Spleen (tissue), 7 donors: ENCODE measurements around the gene PRXL2C.

Source experiments
- POLR2A ChIP-seq, 3 donors: fragments of 450-650 bp; IDR thresholded peaks; one replicate each; pipeline ENCODE4 v1.5.1; 2017; ENCODE audit warnings: antibody characterized with exemption in 3 of 3, mild to moderate bottlenecking in 1 of 3
- POLR2AphosphoS5 ChIP-seq, 3 donors: sonication (generic); formaldehyde crosslinking; IDR thresholded peaks; one replicate each; pipeline ENCODE4 v1.5.1; 2017; ENCODE audit warnings: antibody characterized with exemption in 3 of 3
- TF ChIP-seq, protein P1 (sequence below), 11 experiments: fragments of 200-600 bp in 7 of 11; fragments of 450-650 bp in 4 of 11; sonication (generic) in 4 of 11; IDR thresholded peaks in 8 of 11; conservative IDR thresholded peaks in 3 of 11; 1 replicate in 7 of 11; 2 replicates in 4 of 11; pipeline versions ENCODE4 v1.4.0 to v1.8.0; 2016 to 2021; ENCODE audit warnings: antibody characterized with exemption in 11 of 11, inconsistent platforms in 4 of 11, mild to moderate bottlenecking in 1 of 11
- donor health status: DM: no; HTN: no; CAD: no; lungs with moderate emphysema.
- donor health status: DM: no; HTN: no; CAD: no.
- donor health status: DM: no; HTN: no; CAD: no.

DNA sequence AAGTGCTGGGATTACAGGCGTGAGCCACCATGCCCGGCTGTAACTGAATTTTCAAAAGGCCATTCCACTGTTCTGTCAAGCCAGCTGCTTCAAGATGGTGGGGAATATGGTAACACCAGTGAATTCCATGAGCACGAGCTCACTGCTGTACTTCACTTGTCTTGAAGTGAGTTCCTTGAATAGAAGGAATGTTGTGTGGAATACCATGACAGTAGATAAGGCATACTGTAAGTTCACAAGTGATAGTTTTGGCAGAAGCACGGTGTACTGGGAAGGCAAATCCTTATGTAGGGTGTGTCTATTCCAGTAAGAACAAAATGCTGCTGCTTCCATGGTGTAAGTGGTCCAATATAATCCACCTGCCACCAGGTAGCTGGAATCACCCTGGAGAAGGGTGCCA lies 6.6 kb upstream of the PRXL2C start:
- TF ChIP-seq, protein P1, sequence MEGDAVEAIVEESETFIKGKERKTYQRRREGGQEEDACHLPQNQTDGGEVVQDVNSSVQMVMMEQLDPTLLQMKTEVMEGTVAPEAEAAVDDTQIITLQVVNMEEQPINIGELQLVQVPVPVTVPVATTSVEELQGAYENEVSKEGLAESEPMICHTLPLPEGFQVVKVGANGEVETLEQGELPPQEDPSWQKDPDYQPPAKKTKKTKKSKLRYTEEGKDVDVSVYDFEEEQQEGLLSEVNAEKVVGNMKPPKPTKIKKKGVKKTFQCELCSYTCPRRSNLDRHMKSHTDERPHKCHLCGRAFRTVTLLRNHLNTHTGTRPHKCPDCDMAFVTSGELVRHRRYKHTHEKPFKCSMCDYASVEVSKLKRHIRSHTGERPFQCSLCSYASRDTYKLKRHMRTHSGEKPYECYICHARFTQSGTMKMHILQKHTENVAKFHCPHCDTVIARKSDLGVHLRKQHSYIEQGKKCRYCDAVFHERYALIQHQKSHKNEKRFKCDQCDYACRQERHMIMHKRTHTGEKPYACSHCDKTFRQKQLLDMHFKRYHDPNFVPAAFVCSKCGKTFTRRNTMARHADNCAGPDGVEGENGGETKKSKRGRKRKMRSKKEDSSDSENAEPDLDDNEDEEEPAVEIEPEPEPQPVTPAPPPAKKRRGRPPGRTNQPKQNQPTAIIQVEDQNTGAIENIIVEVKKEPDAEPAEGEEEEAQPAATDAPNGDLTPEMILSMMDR (IDR thresholded peaks at IDR 0.05 in 8 of 11, conservative IDR thresholded peaks at IDR 0.05 in 3 of 11), result no peak
- TF ChIP-seq POLR2A (IDR thresholded peaks at IDR 0.05) (no peak), POLR2AphosphoS5 (IDR thresholded peaks at IDR 0.05) (no peak)
